GM21786 (cell line): ENCODE data around the gene ZKSCAN1.
A peak's percentile ranks its signal among the peaks of the same experiment; 100 is the strongest.

Source experiments
- ATAC-seq: cut with Tn5 transposase; IDR thresholded peaks from one replicate; pipeline ENCODE4 v1.9.1; 2021; ENCODE audit not compliant: unreplicated experiment

The ZKSCAN1 gene

GRCh38 chr7:100034871-100035510 lies 19.6 kb downstream of the ZKSCAN1 start:
- ATAC-seq = no peak

GRCh38 chr7:100035876-100036275 lies 20.5 kb downstream of the ZKSCAN1 start:
- ATAC-seq = no peak

- no peak for ATAC-seq
Observed at GRCh38 chr7:100038326-100038725, 22.9 kb downstream of the ZKSCAN1 start.

GRCh38 chr7:100040575-100040974 lies 25.2 kb downstream of the ZKSCAN1 start:
- ATAC-seq = no peak

GRCh38 chr7:100044718-100045117 lies 29.3 kb downstream of the ZKSCAN1 start:
- no peak for ATAC-seq

- ATAC-seq = no peak
Observed at GRCh38 chr7:100048680-100049079, 33.3 kb downstream of the ZKSCAN1 start.

GRCh38 chr7:100049441-100050291 lies 34.3 kb downstream of the ZKSCAN1 start, which contains the start of gene ZSCAN21:
ZSCAN21 (plus strand) TSS chr7:100049774; CDS start chr7:100057007, 7,233 bp downstream.
- ATAC-seq = peak; percentile 89

GRCh38 chr7:100051611-100052010 lies 36.2 kb downstream of the ZKSCAN1 start:
- ATAC-seq = no peak

GRCh38 chr7:100053215-100053614 lies 37.8 kb downstream of the ZKSCAN1 start:
- ATAC-seq = no peak

- no peak for ATAC-seq
Observed at GRCh38 chr7:100057006-100057405, 41.6 kb downstream of the ZKSCAN1 start.

- no peak for ATAC-seq
Observed at GRCh38 chr7:100059251-100059739, 43.9 kb downstream of the ZKSCAN1 start.

- ATAC-seq = no peak
Observed at GRCh38 chr7:100061518-100062193, 46.3 kb downstream of the ZKSCAN1 start.

- ATAC-seq = no peak
Observed at GRCh38 chr7:100063376-100063775, 48.0 kb downstream of the ZKSCAN1 start.

GRCh38 chr7:100064162-100064561 lies 48.8 kb downstream of the ZKSCAN1 start:
- no peak for ATAC-seq

GRCh38 chr7:100065452-100066186 lies 50.2 kb downstream of the ZKSCAN1 start:
- no peak for ATAC-seq

- ATAC-seq = no peak
Observed at GRCh38 chr7:100066953-100067352, 51.6 kb downstream of the ZKSCAN1 start.

GRCh38 chr7:100069991-100070390 lies 54.6 kb downstream of the ZKSCAN1 start:
- no peak for ATAC-seq

- ATAC-seq = no peak
Observed at GRCh38 chr7:100071018-100071723, 55.8 kb downstream of the ZKSCAN1 start.

GRCh38 chr7:100072462-100072861 lies 57.1 kb downstream of the ZKSCAN1 start:
- ATAC-seq = no peak

GRCh38 chr7:100074841-100075240 lies 59.4 kb downstream of the ZKSCAN1 start:
- no peak for ATAC-seq
